Epithelial cell of esophagus (primary cell): ENCODE data around the gene RPP30.
A peak's percentile ranks its signal among the peaks of the same experiment; 100 is the strongest.

Experiments used
- DNase-seq: peaks from one replicate; pipeline ENCODE4 v3.0.0; 2010; ENCODE audit warnings: low read depth
- H3K4me3 ChIP-seq: 2 replicates; pipeline ENCODE4 v1.5.1; 2011; ENCODE audit warnings: mild to moderate bottlenecking, low read length, control low read depth
- CTCF ChIP-seq: IDR thresholded peaks from 2 replicates; pipeline ENCODE4 v1.5.1; 2011; ENCODE audit warnings: low read depth, mild to moderate bottlenecking, low read length, control low read depth, inconsistent platforms; ENCODE audit not compliant: insufficient read depth; ENCODE audit errors: missing control alignments

RPP30 gene

GRCh38 chr10:90871766-90872647, at the start of gene RPP30:
RPP30 (plus strand) TSS chr10:90871974; CDS start chr10:90871987, 13 bp downstream.
- TF ChIP-seq CTCF: no peak
- H3K4me3 ChIP-seq: peak within 1 kb of the TSS; percentile 88
- DNase-seq: peak; percentile 93

- DNase-seq: no peak
- TF ChIP-seq CTCF: no peak
- no peak overlapping the region for H3K4me3 ChIP-seq
These were observed 49.3 kb upstream of the RPP30 start for GRCh38 chr10:90822508-90822907.

GRCh38 chr10:90832111-90832510, 39.7 kb upstream of the RPP30 start:
- H3K4me3 ChIP-seq: no peak overlapping the region
- no peak for TF ChIP-seq CTCF
- DNase-seq: no peak

- DNase-seq: peak; percentile 96
- TF ChIP-seq CTCF: no peak
- no peak overlapping the region for H3K4me3 ChIP-seq
These were observed 37.4 kb upstream of the RPP30 start for GRCh38 chr10:90834326-90834725.

GRCh38 chr10:90837486-90837885, 34.3 kb upstream of the RPP30 start:
- no peak for TF ChIP-seq CTCF
- no peak overlapping the region for H3K4me3 ChIP-seq
- peak; percentile 35 for DNase-seq

- H3K4me3 ChIP-seq: no peak overlapping the region
- no peak for DNase-seq
- no peak for TF ChIP-seq CTCF
These were observed 29.0 kb upstream of the RPP30 start for GRCh38 chr10:90842725-90843124.

- no peak for TF ChIP-seq CTCF
- H3K4me3 ChIP-seq: no peak overlapping the region
- no peak for DNase-seq
These were observed 26.0 kb upstream of the RPP30 start for GRCh38 chr10:90845726-90846125.
